Measurements from ENCODE around the gene FLT1.
A peak's percentile ranks its signal among the peaks of the same experiment; 100 is the strongest.

FLT1 gene

GRCh38 chr13:28494778-28495537 is at the start of gene FLT1:
Gene FLT1, minus strand, starts transcription at chr13:28495128. Its CDS starts 285 bp downstream, at chr13:28494843.
- POLR2A ChIA-PET, result interaction anchor here (1.0 kb wide), 1 partner anchor 10 kb away, joined by 5 read pairs; no protein-coding TSS in a partner anchor
- CTCF ChIA-PET, result no interaction called here
- TF ChIP-seq TARDBP (IDR thresholded peaks at IDR 0.05) (no peak), FOXK2 (IDR thresholded peaks at IDR 0.05) (no peak), LEF1 (IDR thresholded peaks at IDR 0.05; ENCODE audit: borderline replicate concordance) (no peak), ELF4 (IDR thresholded peaks at IDR 0.05) (no peak), CTBP1 (IDR thresholded peaks at IDR 0.05; ENCODE audit: borderline replicate concordance) (no peak), NFRKB (IDR thresholded peaks at IDR 0.05) (no peak), L3MBTL2 (conservative IDR thresholded peaks at IDR 0.05) (no peak), FOXA1 (IDR thresholded peaks at IDR 0.05) (no peak), FOXM1 (IDR thresholded peaks at IDR 0.05; ENCODE audit: borderline replicate concordance) (no peak)
- peak; percentile 38 for DNase-seq (ENCODE audit: extremely low spot score)

GRCh38 chr13:28544026-28544425 is 49.1 kb upstream of the FLT1 start:
- DNase-seq (ENCODE audit: extremely low spot score), result no peak
- POLR2A ChIA-PET, result no interaction called here
- CTCF ChIA-PET, result no interaction called here
- TF ChIP-seq CTBP1 (IDR thresholded peaks at IDR 0.05; ENCODE audit: borderline replicate concordance) (no peak), L3MBTL2 (conservative IDR thresholded peaks at IDR 0.05) (no peak), FOXA1 (IDR thresholded peaks at IDR 0.05) (no peak), TARDBP (IDR thresholded peaks at IDR 0.05) (no peak), NFRKB (IDR thresholded peaks at IDR 0.05) (no peak), HDGF (IDR thresholded peaks at IDR 0.05; ENCODE audit: borderline replicate concordance) (no peak), SP1 (IDR thresholded peaks at IDR 0.05) (no peak), FOXM1 (IDR thresholded peaks at IDR 0.05; ENCODE audit: borderline replicate concordance) (no peak), BHLHE40 (IDR thresholded peaks at IDR 0.05; ENCODE audit: borderline replicate concordance) (no peak), FOXK2 (IDR thresholded peaks at IDR 0.05) (no peak), ELF4 (IDR thresholded peaks at IDR 0.05) (no peak), SUZ12 (IDR thresholded peaks at IDR 0.05) (no peak), LEF1 (IDR thresholded peaks at IDR 0.05; ENCODE audit: borderline replicate concordance) (no peak), ZNF384 (IDR thresholded peaks at IDR 0.05) (no peak), ARNT (IDR thresholded peaks at IDR 0.05) (no peak)
- TF ChIP-seq, protein P1, sequence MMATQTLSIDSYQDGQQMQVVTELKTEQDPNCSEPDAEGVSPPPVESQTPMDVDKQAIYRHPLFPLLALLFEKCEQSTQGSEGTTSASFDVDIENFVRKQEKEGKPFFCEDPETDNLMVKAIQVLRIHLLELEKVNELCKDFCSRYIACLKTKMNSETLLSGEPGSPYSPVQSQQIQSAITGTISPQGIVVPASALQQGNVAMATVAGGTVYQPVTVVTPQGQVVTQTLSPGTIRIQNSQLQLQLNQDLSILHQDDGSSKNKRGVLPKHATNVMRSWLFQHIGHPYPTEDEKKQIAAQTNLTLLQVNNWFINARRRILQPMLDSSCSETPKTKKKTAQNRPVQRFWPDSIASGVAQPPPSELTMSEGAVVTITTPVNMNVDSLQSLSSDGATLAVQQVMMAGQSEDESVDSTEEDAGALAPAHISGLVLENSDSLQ (IDR thresholded peaks at IDR 0.05), result no peak

DNA sequence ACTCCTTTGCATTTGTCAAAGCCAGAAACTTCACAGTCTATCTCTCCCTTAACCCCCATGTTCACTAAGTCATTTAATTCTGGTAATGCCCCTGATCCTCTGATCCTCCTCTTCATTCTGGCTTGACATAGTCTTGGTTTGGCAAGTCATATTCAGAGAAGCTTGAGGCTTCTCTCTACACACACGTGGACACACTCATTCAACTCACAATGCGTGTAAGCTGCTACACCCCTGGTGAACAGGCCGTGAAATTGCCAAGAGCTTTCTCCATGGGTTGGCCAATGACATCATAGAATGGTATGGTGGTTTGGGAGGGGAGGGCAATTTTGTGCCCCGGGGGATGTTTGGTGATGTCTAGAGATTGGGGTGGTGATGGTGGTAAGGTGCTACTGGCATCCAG is 47.9 kb upstream of the FLT1 start:
- TF ChIP-seq, protein P1 (IDR thresholded peaks at IDR 0.05), result no peak
- no peak for TF ChIP-seq FOXA1 (IDR thresholded peaks at IDR 0.05)
- no peak for TF ChIP-seq CTBP1 (IDR thresholded peaks at IDR 0.05; ENCODE audit: borderline replicate concordance)
- no peak for TF ChIP-seq ZNF384 (IDR thresholded peaks at IDR 0.05)
- TF ChIP-seq L3MBTL2 (conservative IDR thresholded peaks at IDR 0.05), result no peak
- no peak for TF ChIP-seq BHLHE40 (IDR thresholded peaks at IDR 0.05; ENCODE audit: borderline replicate concordance)
- no peak for TF ChIP-seq FOXM1 (IDR thresholded peaks at IDR 0.05; ENCODE audit: borderline replicate concordance)
- no peak for TF ChIP-seq ELF4 (IDR thresholded peaks at IDR 0.05)
- no peak for TF ChIP-seq ARNT (IDR thresholded peaks at IDR 0.05)
- TF ChIP-seq NFRKB (IDR thresholded peaks at IDR 0.05), result no peak
- TF ChIP-seq FOXK2 (IDR thresholded peaks at IDR 0.05), result no peak
- no peak for DNase-seq (ENCODE audit: extremely low spot score)
- CTCF ChIA-PET, result no interaction called here
- POLR2A ChIA-PET, result no interaction called here

- DNase-seq (ENCODE audit: extremely low spot score), result no peak
- ChIA-PET POLR2A (no interaction called here), CTCF (no interaction called here)
- no peak for TF ChIP-seq FOXA1 (IDR thresholded peaks at IDR 0.05)
Observed at GRCh38 chr13:28541966-28542365, 47.0 kb upstream of the FLT1 start.

GRCh38 chr13:28540612-28541011 is 45.7 kb upstream of the FLT1 start:
- TF ChIP-seq BHLHE40 (IDR thresholded peaks at IDR 0.05; ENCODE audit: borderline replicate concordance) (no peak), NFRKB (IDR thresholded peaks at IDR 0.05) (no peak), HDGF (IDR thresholded peaks at IDR 0.05; ENCODE audit: borderline replicate concordance) (no peak), L3MBTL2 (conservative IDR thresholded peaks at IDR 0.05) (no peak), FOXA1 (IDR thresholded peaks at IDR 0.05) (no peak), LEF1 (IDR thresholded peaks at IDR 0.05; ENCODE audit: borderline replicate concordance) (no peak), FOXM1 (IDR thresholded peaks at IDR 0.05; ENCODE audit: borderline replicate concordance) (no peak)
- POLR2A ChIA-PET, result no interaction called here
- DNase-seq (ENCODE audit: extremely low spot score), result no peak
- CTCF ChIA-PET, result no interaction called here

DNA sequence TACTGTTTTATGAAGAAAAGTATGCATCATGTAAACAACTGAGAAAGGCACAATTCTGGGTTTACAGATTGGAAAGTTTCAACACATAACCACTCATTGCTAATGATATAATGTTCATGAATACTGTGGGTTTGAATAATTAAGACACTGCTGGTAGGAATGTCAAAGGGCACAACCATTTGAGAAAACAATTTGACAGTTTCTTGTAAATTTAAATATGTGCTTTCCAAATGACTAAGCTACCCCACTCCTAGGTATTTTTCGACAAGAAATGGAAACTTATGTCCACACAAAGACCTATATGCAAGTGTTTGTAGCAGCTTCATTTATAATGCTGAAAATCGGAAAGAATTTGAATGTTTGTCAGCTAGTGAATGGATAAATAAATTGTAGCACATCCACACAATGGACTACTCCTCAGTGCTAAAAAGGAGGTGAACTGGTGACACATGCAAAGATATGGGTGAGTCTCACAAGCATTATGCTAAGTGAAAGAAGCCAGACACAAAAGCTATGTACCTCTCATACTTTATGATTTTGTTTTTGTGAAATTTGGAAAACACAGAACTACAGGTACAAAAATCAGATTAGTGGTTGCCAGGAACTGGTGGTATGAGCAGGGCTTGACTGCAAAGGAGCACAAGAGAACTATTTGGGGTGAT is 44.8 kb upstream of the FLT1 start:
- ChIA-PET CTCF (no interaction called here), POLR2A (no interaction called here)
- no peak for DNase-seq (ENCODE audit: extremely low spot score)
- TF ChIP-seq SP1 (IDR thresholded peaks at IDR 0.05), result no peak
- TF ChIP-seq, protein P1 (IDR thresholded peaks at IDR 0.05), result no peak
- TF ChIP-seq ELF4 (IDR thresholded peaks at IDR 0.05), result no peak
- TF ChIP-seq NFRKB (IDR thresholded peaks at IDR 0.05), result no peak
- TF ChIP-seq LEF1 (IDR thresholded peaks at IDR 0.05; ENCODE audit: borderline replicate concordance), result no peak
- TF ChIP-seq L3MBTL2 (conservative IDR thresholded peaks at IDR 0.05), result no peak
- no peak for TF ChIP-seq HDGF (IDR thresholded peaks at IDR 0.05; ENCODE audit: borderline replicate concordance)
- TF ChIP-seq FOXA1 (IDR thresholded peaks at IDR 0.05), result no peak
- TF ChIP-seq FOXK2 (IDR thresholded peaks at IDR 0.05), result no peak
- TF ChIP-seq ZNF384 (IDR thresholded peaks at IDR 0.05), result no peak
- no peak for TF ChIP-seq BHLHE40 (IDR thresholded peaks at IDR 0.05; ENCODE audit: borderline replicate concordance)
- no peak for TF ChIP-seq TARDBP (IDR thresholded peaks at IDR 0.05)
- no peak for TF ChIP-seq CTBP1 (IDR thresholded peaks at IDR 0.05; ENCODE audit: borderline replicate concordance)
- TF ChIP-seq SUZ12 (IDR thresholded peaks at IDR 0.05), result no peak
- no peak for TF ChIP-seq ARNT (IDR thresholded peaks at IDR 0.05)
- TF ChIP-seq FOXM1 (IDR thresholded peaks at IDR 0.05; ENCODE audit: borderline replicate concordance), result no peak
